NCI-H460 (cell line): Measurements from ENCODE around the gene C1QTNF12. TPM values are rescaled to one million over a fixed set of nuclear protein-coding genes. Genes with fewer than 3 reads are reported as not detected.

Source experiments
- DNase-seq: peaks from one replicate; pipeline ENCODE4 v3.0.0-alpha.2; 2016; ENCODE audit warnings: low read depth; ENCODE audit errors: extremely low read depth
- total RNA-seq: library from RNA; depleted of rRNA; stranded (reverse); fragments of >200 nt; shearing (Covaris generic); gene quantifications from 2 replicates; pipeline ENCODE4 v1.2.3, GENCODE V29; 2014

C1QTNF12 gene
- total RNA-seq, 1 experiment from 2014 or later, result not detected

GRCh38 chr1:1231400-1232207, 14.9 kb downstream of the C1QTNF12 start, which contains the start of gene SDF4:
TSS of gene SDF4 (minus strand) at chr1:1232001. CDS start at chr1:1228772, 3,229 bp downstream.
- peak; percentile 88 for DNase-seq

GRCh38 chr1:1230656-1231399, 15.7 kb downstream of the C1QTNF12 start:
- no peak for DNase-seq

GRCh38 chr1:1229770-1230169, 16.8 kb downstream of the C1QTNF12 start:
- DNase-seq, result no peak

DNA sequence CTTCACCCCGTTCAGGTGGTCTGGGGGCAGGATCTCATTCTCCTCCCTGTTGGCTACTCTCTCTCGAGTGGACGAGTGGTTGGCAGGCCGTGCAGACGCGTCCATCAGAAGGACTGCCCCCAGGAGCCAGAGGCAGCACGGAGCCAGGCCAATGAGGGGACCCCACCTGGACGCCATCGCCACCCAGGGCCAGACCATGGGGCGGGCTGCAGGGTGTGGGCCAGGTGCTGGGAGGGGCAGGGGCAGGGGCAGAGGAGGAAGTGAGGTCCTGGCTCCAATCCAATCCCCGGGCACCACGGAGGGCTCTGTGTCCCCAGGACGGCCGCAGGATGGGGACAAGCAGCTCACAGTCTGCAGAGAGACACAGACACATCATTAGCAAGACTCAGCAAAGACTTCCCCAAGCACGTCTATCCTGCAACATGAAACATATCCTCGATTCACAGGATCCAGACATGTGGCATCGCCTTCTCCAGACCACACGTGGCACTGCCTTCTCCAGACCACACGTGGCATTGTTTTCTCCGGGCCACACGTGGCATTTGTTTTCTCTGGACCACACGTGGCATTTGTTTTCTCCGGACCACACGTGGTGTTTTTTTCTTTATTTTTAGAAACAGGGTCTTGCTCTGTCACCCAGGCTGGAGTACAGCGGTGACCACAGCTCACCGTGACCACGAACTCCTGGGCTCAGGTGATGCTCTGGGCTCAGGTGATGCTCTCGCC, 17.8 kb downstream of the C1QTNF12 start:
- DNase-seq, result no peak

GRCh38 chr1:1228187-1228586, 18.3 kb downstream of the C1QTNF12 start:
- no peak for DNase-seq

- DNase-seq, result no peak
These were observed 19.1 kb downstream of the C1QTNF12 start for GRCh38 chr1:1227386-1227785.

- DNase-seq, result no peak
These were observed 19.8 kb downstream of the C1QTNF12 start for GRCh38 chr1:1226566-1227362.

GRCh38 chr1:1225913-1226312, 20.6 kb downstream of the C1QTNF12 start:
- no peak for DNase-seq

DNA sequence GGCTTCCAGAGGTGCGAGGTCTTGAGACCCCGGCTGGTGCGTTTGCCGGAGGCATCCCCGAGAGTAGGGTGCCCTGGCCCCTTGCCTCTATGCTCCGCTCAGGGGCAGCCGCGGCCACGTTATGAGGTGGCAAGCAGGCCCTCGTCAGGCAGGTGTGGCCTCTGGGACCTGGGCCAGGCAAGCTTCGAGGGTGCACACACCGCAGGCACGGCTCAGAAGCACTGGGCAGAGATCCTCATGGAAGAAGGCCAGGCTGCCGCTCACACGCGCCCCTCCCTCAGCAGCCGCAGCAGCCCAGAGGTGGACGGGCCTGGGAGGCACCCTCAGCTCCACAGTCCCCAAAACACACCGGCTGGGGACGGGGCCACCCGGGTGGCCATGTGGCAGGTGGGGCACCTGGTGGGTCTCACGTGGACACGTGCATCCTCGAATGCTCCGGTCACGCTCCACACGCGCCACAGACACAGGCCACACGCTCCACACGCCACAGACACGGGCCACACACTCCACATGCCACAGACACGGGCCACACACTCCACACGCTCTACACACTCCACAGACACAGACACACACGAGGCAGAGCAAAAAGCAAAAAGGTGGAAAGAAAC, 21.2 kb downstream of the C1QTNF12 start:
- DNase-seq, result no peak

DNA sequence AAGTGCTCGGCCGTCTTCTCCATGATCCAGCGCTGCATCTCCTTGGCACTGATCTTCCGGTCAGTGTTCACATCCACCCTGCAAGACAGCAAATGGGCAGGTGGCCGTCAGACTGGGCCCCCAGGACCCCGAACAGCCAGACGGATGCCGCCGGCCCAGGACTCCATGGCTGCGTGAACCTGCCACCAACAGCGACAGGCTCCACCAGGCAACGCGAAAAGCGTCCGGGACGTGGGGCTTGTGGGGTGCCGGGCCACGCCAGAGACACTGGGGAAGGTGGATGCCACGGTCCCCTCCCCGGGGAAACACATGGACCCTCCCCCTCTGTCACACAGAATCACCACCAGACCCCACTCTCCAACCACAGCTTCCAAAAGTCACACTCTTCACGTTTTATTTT, 22.6 kb downstream of the C1QTNF12 start:
- DNase-seq, result no peak

- DNase-seq, result no peak
These were observed 23.2 kb downstream of the C1QTNF12 start for GRCh38 chr1:1223321-1223720.

GRCh38 chr1:1222575-1223225, 23.8 kb downstream of the C1QTNF12 start:
- DNase-seq, result no peak

DNA sequence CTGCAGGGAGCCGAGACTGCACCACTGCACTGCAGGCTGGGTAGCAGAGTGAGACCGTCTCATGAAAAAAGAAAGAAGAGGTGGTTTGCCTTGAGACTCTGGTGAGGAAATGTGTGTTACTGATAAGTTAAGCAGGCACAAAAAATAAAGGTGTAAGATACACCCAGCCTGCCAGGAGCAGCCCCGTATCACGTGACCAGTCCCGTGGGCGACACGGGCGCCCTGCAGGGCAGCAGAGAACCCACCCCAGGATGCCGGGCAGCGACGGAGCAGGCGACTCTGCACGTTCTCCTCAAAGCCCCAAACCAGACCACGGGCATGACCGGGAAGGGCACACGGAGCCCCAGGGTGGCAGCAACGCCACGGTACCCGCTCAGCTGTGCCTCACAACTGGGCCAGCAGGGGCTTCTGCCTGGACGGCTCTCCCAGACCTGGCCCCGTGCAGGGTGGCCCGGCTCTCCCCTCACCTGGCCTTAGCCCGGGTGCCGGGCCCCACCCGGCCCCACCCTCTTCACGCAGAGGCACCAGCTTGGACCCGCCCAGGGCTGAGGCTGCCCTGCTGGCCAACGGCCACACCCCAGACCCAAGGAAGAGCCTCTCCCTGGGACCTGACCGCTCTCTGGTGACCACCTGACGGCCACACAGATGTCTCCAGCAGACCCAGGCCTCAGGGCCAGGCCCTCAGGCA, 24.5 kb downstream of the C1QTNF12 start:
- DNase-seq, result no peak

- DNase-seq, result no peak
These were observed 26.3 kb downstream of the C1QTNF12 start for GRCh38 chr1:1220197-1220596.

- no peak for DNase-seq
These were observed 27.2 kb downstream of the C1QTNF12 start for GRCh38 chr1:1219341-1219740.

GRCh38 chr1:1218524-1219200, 27.9 kb downstream of the C1QTNF12 start:
- DNase-seq, result no peak

DNA sequence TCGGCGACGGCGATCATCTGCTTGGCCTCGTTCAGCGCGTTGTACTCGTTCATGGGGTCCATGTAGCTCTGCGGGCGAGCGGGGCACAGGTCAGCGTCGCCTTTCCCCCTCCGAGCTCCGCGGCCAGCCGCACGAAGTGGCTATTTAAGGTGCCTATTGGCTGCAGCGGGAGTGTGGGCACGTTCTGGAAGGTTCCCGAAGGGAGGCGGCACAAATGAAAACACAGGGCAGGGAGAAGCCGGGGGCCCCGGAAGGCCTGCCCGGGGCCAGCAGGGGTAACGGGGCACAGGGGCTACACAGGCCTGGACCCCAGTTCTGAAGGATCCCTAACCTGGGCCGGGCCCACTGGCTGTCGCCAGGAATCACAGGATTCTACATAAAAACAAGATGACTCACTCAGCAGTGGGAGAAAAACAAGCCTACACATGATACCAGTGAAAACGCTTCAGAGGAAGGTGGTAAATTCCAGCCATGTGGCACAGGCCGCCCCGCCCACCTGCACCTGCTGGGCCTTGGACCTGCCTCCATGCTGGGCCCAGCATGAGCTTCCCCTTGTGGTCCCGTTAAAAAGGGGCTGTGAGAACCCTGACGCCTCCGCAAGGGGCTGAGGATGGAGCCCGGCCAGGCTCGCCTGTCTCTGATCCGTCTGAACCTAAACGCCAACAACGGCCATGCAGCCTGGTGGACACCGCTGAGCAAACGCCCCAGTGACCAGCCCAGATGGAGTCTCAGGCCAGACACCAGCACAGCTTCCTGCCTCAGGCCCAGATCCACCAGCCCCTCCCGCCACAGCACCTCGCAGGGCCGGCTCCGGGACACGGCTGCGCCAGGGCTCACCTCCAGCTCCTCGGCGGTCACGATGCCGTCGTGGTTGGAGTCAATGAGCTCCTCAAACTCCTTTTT, 28.6 kb downstream of the C1QTNF12 start:
- no peak for DNase-seq
